ENCODE data around the gene FRY.

DNA sequence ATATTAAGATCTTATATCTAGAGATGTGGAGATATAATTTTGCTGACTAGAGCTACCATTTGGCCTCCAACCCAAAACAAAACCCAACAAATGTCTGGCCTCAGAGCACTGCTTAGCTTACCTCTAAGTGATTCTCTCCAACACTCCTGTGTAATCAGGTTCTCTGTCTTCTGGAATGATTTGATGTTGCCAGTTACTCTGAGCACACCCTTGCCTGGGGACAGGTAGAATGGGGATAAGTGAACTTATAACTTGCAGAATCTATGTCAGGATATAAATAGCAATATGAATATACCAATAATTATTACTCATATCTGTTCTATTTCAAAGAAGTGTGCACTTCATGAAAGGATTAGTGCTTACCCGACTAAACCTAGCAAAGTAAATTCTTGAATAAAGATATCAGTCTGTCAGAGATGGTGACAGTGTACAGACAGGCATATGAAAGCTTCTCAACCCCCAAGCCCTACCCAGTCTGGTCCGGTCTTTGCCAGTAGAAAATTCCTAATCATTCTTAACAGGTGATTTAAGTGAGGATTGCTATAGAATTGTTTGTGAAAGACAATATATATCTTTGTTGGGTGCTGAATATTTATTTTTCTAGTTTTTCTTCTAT, 250.6 kb downstream of the FRY start:
- TF ChIP-seq SP1 (IDR thresholded peaks at IDR 0.05), result no peak
- no peak for TF ChIP-seq TAF1 (conservative IDR thresholded peaks at IDR 0.05)
- TF ChIP-seq, protein P1, sequence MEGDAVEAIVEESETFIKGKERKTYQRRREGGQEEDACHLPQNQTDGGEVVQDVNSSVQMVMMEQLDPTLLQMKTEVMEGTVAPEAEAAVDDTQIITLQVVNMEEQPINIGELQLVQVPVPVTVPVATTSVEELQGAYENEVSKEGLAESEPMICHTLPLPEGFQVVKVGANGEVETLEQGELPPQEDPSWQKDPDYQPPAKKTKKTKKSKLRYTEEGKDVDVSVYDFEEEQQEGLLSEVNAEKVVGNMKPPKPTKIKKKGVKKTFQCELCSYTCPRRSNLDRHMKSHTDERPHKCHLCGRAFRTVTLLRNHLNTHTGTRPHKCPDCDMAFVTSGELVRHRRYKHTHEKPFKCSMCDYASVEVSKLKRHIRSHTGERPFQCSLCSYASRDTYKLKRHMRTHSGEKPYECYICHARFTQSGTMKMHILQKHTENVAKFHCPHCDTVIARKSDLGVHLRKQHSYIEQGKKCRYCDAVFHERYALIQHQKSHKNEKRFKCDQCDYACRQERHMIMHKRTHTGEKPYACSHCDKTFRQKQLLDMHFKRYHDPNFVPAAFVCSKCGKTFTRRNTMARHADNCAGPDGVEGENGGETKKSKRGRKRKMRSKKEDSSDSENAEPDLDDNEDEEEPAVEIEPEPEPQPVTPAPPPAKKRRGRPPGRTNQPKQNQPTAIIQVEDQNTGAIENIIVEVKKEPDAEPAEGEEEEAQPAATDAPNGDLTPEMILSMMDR (IDR thresholded peaks at IDR 0.05; ENCODE audit: low read depth, low read length, missing input control), result no peak
- no peak for TF ChIP-seq RAD21 (IDR thresholded peaks at IDR 0.05)
- TF ChIP-seq, protein P2, sequence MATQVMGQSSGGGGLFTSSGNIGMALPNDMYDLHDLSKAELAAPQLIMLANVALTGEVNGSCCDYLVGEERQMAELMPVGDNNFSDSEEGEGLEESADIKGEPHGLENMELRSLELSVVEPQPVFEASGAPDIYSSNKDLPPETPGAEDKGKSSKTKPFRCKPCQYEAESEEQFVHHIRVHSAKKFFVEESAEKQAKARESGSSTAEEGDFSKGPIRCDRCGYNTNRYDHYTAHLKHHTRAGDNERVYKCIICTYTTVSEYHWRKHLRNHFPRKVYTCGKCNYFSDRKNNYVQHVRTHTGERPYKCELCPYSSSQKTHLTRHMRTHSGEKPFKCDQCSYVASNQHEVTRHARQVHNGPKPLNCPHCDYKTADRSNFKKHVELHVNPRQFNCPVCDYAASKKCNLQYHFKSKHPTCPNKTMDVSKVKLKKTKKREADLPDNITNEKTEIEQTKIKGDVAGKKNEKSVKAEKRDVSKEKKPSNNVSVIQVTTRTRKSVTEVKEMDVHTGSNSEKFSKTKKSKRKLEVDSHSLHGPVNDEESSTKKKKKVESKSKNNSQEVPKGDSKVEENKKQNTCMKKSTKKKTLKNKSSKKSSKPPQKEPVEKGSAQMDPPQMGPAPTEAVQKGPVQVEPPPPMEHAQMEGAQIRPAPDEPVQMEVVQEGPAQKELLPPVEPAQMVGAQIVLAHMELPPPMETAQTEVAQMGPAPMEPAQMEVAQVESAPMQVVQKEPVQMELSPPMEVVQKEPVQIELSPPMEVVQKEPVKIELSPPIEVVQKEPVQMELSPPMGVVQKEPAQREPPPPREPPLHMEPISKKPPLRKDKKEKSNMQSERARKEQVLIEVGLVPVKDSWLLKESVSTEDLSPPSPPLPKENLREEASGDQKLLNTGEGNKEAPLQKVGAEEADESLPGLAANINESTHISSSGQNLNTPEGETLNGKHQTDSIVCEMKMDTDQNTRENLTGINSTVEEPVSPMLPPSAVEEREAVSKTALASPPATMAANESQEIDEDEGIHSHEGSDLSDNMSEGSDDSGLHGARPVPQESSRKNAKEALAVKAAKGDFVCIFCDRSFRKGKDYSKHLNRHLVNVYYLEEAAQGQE (IDR thresholded peaks at IDR 0.05), result no peak
